WTC11 (cell line): ENCODE measurements around the gene GNAZ.

Experiments
- CTCF ChIP-seq: fragments of 200-600 bp; IDR thresholded peaks from 2 replicates; pipeline ENCODE4 v1.8.0; 2022; ENCODE audit warnings: antibody characterized with exemption
- GABPB1 ChIP-seq: sonication (generic); formaldehyde crosslinking; IDR thresholded peaks from 2 replicates; pipeline ENCODE4 v1.8.1; 2023; ENCODE audit warnings: mild to moderate bottlenecking, missing genetic modification reagents
- JUN ChIP-seq: sonication (generic); formaldehyde crosslinking; IDR thresholded peaks from 2 replicates; pipeline ENCODE4 v1.8.0; 2023; ENCODE audit warnings: mild to moderate bottlenecking, missing genetic modification reagents
- TCF7 ChIP-seq: sonication (generic); formaldehyde crosslinking; IDR thresholded peaks from 2 replicates; pipeline ENCODE4 v1.8.0; 2022; ENCODE audit warnings: mild to moderate bottlenecking, low read depth, missing genetic modification reagents, moderate library complexity
- ZBTB21 ChIP-seq: sonication (generic); formaldehyde crosslinking; IDR thresholded peaks from 2 replicates; pipeline ENCODE4 v1.8.1; 2023; ENCODE audit warnings: mild to moderate bottlenecking, missing genetic modification reagents, borderline replicate concordance
- TF ChIP-seq, protein P1 (sequence below): sonication (generic); formaldehyde crosslinking; conservative IDR thresholded peaks from 2 replicates; pipeline ENCODE4 v1.8.1; 2023; ENCODE audit warnings: mild to moderate bottlenecking, low read depth, missing genetic modification reagents, moderate library complexity

- TF ChIP-seq CTCF (no peak), ZBTB21 (CRISPR knock-in tag) (no peak), TCF7 (CRISPR knock-in tag) (no peak), GABPB1 (CRISPR knock-in tag) (no peak), JUN (CRISPR knock-in tag) (no peak)
- TF ChIP-seq, protein P1, sequence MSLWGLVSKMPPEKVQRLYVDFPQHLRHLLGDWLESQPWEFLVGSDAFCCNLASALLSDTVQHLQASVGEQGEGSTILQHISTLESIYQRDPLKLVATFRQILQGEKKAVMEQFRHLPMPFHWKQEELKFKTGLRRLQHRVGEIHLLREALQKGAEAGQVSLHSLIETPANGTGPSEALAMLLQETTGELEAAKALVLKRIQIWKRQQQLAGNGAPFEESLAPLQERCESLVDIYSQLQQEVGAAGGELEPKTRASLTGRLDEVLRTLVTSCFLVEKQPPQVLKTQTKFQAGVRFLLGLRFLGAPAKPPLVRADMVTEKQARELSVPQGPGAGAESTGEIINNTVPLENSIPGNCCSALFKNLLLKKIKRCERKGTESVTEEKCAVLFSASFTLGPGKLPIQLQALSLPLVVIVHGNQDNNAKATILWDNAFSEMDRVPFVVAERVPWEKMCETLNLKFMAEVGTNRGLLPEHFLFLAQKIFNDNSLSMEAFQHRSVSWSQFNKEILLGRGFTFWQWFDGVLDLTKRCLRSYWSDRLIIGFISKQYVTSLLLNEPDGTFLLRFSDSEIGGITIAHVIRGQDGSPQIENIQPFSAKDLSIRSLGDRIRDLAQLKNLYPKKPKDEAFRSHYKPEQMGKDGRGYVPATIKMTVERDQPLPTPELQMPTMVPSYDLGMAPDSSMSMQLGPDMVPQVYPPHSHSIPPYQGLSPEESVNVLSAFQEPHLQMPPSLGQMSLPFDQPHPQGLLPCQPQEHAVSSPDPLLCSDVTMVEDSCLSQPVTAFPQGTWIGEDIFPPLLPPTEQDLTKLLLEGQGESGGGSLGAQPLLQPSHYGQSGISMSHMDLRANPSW (CRISPR knock-in tag), result no peak
These were observed 67.1 kb downstream of the GNAZ start for GRCh38 chr22:23137468-23137867.
